WERI-Rb-1 (cell line): ENCODE results near the gene PCK1.
A peak's percentile ranks its signal among the peaks of the same experiment; 100 is the strongest.

ENCODE experiments used
- DNase-seq: peaks from one replicate; pipeline ENCODE4 v3.0.0-alpha.2; 2020
- H3K27ac ChIP-seq: fragments of 250-450 bp; sonication (Bioruptor Pico); 2 replicates; pipeline ENCODE4 v1.5.1; 2020; ENCODE audit warnings: mild to moderate bottlenecking, moderate library complexity
- H3K27me3 ChIP-seq: fragments of 250-450 bp; sonication (Bioruptor Pico); 2 replicates; pipeline ENCODE4 v1.5.1; 2021; ENCODE audit warnings: mild to moderate bottlenecking, low read depth, moderate library complexity; ENCODE audit not compliant: insufficient read depth, severe bottlenecking
- H3K36me3 ChIP-seq: fragments of 250-450 bp; sonication (Bioruptor Pico); 2 replicates; pipeline ENCODE4 v1.5.1; 2020; ENCODE audit warnings: mild to moderate bottlenecking, moderate library complexity
- H3K4me3 ChIP-seq: 2 replicates; pipeline ENCODE4 v1.5.1; 2011; ENCODE audit warnings: low read depth, mild to moderate bottlenecking, control low read depth, low read length
- H3K9me3 ChIP-seq: fragments of 250-450 bp; sonication (Bioruptor Pico); 2 replicates; pipeline ENCODE4 v1.5.1; 2021; ENCODE audit warnings: mild to moderate bottlenecking, moderate library complexity; ENCODE audit not compliant: severe bottlenecking
- CTCF ChIP-seq: IDR thresholded peaks from 2 replicates; pipeline ENCODE4 v1.5.1; 2011; ENCODE audit warnings: low read depth, mild to moderate bottlenecking, control low read depth, inconsistent platforms, low read length

PCK1 gene

GRCh38 chr20:57582029-57582378 is 21.1 kb downstream of the PCK1 start:
- H3K27me3 ChIP-seq: no peaks in the 10 kb centered on the region
- no peak overlapping the region for H3K4me3 ChIP-seq
- no peaks in the 10 kb centered on the region for H3K36me3 ChIP-seq
- H3K27ac ChIP-seq: no peak overlapping the region
- H3K9me3 ChIP-seq: no peaks in the 10 kb centered on the region
- TF ChIP-seq CTCF: no peak
- no peak for DNase-seq

GRCh38 chr20:57582432-57583288 is 21.8 kb downstream of the PCK1 start:
- peak; percentile 53 for DNase-seq
- Histone ChIP-seq H3K27me3 (no peaks in the 10 kb centered on the region), H3K27ac (no peak overlapping the region)

GRCh38 chr20:57583289-57584257 is 22.7 kb downstream of the PCK1 start:
- no peaks in the 10 kb centered on the region for H3K27me3 ChIP-seq
- H3K4me3 ChIP-seq: no peak overlapping the region
- no peaks in the 10 kb centered on the region for H3K36me3 ChIP-seq
- H3K9me3 ChIP-seq: no peaks in the 10 kb centered on the region
- TF ChIP-seq CTCF: no peak
- no peak overlapping the region for H3K27ac ChIP-seq
- DNase-seq: no peak

More at GRCh38 chr20:57582432-57583288, 21.8 kb downstream of the PCK1 start:
- H3K36me3 ChIP-seq: no peaks in the 10 kb centered on the region
- TF ChIP-seq CTCF: peak; percentile 90
- H3K9me3 ChIP-seq: no peaks in the 10 kb centered on the region
- no peak overlapping the region for H3K4me3 ChIP-seq

DNA sequence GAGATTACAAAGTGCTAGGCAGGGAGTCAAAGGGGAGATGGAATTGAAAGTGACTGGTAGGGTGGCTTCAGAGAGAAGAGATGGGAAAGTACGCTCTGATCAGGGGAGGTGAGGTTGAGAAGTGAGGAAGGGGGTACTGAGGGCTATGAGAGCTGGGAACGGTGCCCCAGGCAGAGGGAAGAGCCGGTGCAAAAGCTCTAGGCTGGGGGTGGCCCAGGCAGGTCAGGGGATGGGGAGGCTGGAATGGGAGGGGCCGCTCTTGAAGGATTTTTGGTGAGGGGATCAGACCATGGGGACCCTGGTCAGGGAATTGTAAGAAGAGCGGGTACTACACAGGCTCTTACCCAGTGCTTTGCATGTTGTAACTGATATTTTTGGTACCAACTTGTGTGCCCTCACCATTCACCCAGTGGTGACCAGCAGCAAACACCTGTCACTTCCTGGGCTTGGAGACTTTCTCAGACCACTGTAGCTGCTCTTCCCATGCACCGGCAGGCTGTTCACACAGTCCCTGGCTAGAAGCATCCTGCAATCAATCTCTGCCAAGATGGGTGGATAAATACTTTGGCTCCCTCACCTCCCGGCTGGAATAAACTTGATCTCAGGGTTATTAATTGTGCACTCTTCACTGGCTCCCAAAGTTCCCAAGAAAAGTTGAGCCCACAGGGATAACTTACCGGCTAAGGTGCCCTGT is 24.0 kb downstream of the PCK1 start:
- Histone ChIP-seq H3K4me3 (no peak overlapping the region), H3K9me3 (no peaks in the 10 kb centered on the region), H3K27ac (no peak overlapping the region), H3K27me3 (no peaks in the 10 kb centered on the region), H3K36me3 (no peaks in the 10 kb centered on the region)
- no peak for DNase-seq
- TF ChIP-seq CTCF: no peak

DNA sequence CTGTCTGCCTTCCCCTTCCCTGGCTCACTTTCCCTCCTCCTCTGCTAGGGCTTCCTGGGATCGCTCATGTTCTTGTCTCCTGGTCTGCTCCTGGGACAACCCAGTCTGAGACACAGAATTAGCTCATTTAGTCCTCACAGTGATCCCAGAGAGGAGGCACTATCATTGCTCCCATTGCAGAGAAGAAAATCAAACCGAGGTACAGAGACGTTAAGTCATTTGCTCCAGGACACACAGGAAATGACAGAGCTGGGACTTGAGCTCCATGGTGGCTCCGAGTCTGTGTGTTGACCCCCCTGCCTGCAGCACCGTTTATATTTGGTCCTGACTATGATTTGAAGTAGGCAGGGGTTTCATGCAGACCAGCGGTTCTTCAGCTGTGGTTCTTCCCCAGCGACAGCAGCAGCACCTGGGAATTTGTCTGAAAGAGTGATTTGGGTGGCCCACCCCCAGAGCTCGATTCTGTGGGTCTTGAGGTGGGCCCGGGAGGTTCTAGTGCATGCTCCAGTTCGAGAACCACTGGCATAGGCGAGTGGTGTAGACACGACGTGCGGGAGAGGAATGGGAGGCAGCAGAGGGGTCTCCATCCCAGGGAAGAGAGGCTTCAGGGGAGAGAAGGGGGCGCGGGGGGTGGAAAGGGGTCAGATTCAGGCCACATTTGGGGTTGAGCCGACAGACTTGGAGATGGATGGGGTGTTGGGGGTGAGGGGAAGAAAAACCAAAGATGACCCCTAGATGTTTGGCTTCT is 24.7 kb downstream of the PCK1 start:
- no peaks in the 10 kb centered on the region for H3K9me3 ChIP-seq
- no peak overlapping the region for H3K27ac ChIP-seq
- no peak for TF ChIP-seq CTCF
- no peak overlapping the region for H3K4me3 ChIP-seq
- no peaks in the 10 kb centered on the region for H3K36me3 ChIP-seq
- no peak for DNase-seq
- no peaks in the 10 kb centered on the region for H3K27me3 ChIP-seq
